Gastroesophageal sphincter (tissue), 4 donors: Measurements from ENCODE around the gene GLCCI1. TPM values are rescaled to one million over a fixed set of nuclear protein-coding genes. Genes with fewer than 3 reads are reported as not detected.

Source experiments
- ATAC-seq: fragments of 150-250 bp; one replicate; pipeline ENCODE4 v1.9.1; 2016; ENCODE audit warnings: mild to moderate bottlenecking, moderate library complexity
- H3K27ac ChIP-seq, 4 donors: fragments of 200-600 bp; sonication (generic) in 3 of 4; 1 replicate in 3 of 4; 2 replicates in 1 of 4; pipeline ENCODE4 v1.5.1; 2016 to 2019
- H3K27me3 ChIP-seq: fragments of 200-600 bp; sonication (generic); one replicate; pipeline ENCODE4 v1.5.1; 2019
- H3K36me3 ChIP-seq, 2 donors: fragments of 200-600 bp; sonication (generic); one replicate each; pipeline ENCODE4 v1.5.1; 2019; ENCODE audit warnings: control low read depth in 1 of 2
- H3K4me1 ChIP-seq, 3 donors: fragments of 200-600 bp; sonication (generic); 1 replicate in 2 of 3; 2 replicates in 1 of 3; pipeline ENCODE4 v1.5.1; 2016 to 2019; ENCODE audit warnings: control low read depth in 2 of 3
- H3K4me3 ChIP-seq, 2 donors: fragments of 200-600 bp; sonication (generic); one replicate each; pipeline ENCODE4 v1.5.1; 2019; ENCODE audit warnings: mild to moderate bottlenecking in 1 of 2, moderate library complexity in 1 of 2
- H3K9me3 ChIP-seq, 3 donors: fragments of 200-600 bp; sonication (generic); one replicate each; pipeline ENCODE4 v1.5.1; 2017 to 2019; ENCODE audit warnings: control low read depth in 2 of 3
- EP300 ChIP-seq: sonication (generic); formaldehyde crosslinking; IDR thresholded peaks from one replicate; pipeline ENCODE4 v1.6.1; 2017; ENCODE audit warnings: antibody characterized with exemption, mild to moderate bottlenecking
- POLR2A ChIP-seq, 2 donors: fragments of 450-650 bp; IDR thresholded peaks; one replicate each; pipeline ENCODE4 v1.6.1; 2017; ENCODE audit warnings: antibody characterized with exemption in 2 of 2, mild to moderate bottlenecking in 2 of 2, moderate library complexity in 1 of 2
- POLR2AphosphoS5 ChIP-seq: sonication (generic); formaldehyde crosslinking; IDR thresholded peaks from one replicate; pipeline ENCODE4 v1.6.1; 2017; ENCODE audit warnings: antibody characterized with exemption
- WGBS, 2 donors: methylation state at CpG; one replicate each; pipeline ENCODE4 v1.1.5; 2018; ENCODE audit warnings: low coverage in 1 of 2; 5-methylcytosine and 5-hydroxymethylcytosine counted together
- total RNA-seq, 4 donors: library from RNA; depleted of rRNA; stranded (reverse); fragments of >200 nt; gene quantifications; one replicate each; pipeline ENCODE4 v1.1.0, GENCODE V29; 2016
- TF ChIP-seq, protein P1 (sequence below), 4 experiments: fragments of 200-600 bp in 2 of 4; fragments of 450-650 bp in 2 of 4; sonication (generic) in 1 of 4; IDR thresholded peaks; one replicate each; pipeline ENCODE4 v1.5.1; 2017 to 2019; ENCODE audit warnings: antibody characterized with exemption in 4 of 4, mild to moderate bottlenecking in 2 of 4, moderate library complexity in 2 of 4

The GLCCI1 gene
- total RNA-seq, 4 donors from 2014 or later = 2.8 to 16.7 (median 5.2) TPM

- ATAC-seq = no peak
- Histone ChIP-seq H3K36me3 (no peaks in the 10 kb centered on the region), H3K27ac (no peak overlapping the region), H3K4me3 (no peak overlapping the region), H3K27me3 (no peaks in the 10 kb centered on the region), H3K9me3 (no peaks in the 10 kb centered on the region), H3K4me1 (no peaks in the 10 kb centered on the region)
- TF ChIP-seq POLR2A (IDR thresholded peaks at IDR 0.05) (no peak), POLR2AphosphoS5 (no peak), EP300 (no peak)
- TF ChIP-seq, protein P1, sequence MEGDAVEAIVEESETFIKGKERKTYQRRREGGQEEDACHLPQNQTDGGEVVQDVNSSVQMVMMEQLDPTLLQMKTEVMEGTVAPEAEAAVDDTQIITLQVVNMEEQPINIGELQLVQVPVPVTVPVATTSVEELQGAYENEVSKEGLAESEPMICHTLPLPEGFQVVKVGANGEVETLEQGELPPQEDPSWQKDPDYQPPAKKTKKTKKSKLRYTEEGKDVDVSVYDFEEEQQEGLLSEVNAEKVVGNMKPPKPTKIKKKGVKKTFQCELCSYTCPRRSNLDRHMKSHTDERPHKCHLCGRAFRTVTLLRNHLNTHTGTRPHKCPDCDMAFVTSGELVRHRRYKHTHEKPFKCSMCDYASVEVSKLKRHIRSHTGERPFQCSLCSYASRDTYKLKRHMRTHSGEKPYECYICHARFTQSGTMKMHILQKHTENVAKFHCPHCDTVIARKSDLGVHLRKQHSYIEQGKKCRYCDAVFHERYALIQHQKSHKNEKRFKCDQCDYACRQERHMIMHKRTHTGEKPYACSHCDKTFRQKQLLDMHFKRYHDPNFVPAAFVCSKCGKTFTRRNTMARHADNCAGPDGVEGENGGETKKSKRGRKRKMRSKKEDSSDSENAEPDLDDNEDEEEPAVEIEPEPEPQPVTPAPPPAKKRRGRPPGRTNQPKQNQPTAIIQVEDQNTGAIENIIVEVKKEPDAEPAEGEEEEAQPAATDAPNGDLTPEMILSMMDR (IDR thresholded peaks at IDR 0.05) = no peak
- 67 to 100% methylated on average over 1 to 2 of the region's 3 CpGs for WGBS, 2 donors
These were observed 147.2 kb downstream of the GLCCI1 start for GRCh38 chr7:8115547-8116402.

DNA sequence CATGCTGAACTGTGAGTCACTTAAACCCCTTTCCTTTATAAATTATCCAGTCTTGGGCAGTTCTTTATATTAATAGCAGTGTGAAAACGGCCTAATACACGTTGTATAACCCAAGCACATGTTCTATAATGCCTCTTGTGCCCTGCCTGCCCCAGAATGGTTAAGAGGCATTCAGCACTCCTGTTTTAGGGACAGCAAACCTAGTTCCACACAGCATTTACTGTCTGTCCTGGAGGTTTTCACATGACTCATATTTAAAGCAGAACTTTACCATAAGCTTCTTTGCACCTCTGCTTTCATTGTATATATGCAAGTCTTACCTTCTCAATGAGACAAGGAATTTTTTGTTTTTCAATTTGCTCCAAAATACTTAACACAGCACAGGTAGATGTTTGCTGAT is 148.6 kb downstream of the GLCCI1 start:
- no peaks in the 10 kb centered on the region for H3K27me3 ChIP-seq
- ATAC-seq = no peak
- no peaks in the 10 kb centered on the region for H3K4me1 ChIP-seq
- H3K36me3 ChIP-seq = no peaks in the 10 kb centered on the region
- TF ChIP-seq POLR2AphosphoS5 (no peak), POLR2A (IDR thresholded peaks at IDR 0.05) (no peak), EP300 (no peak)
- TF ChIP-seq, protein P1 (IDR thresholded peaks at IDR 0.05) = no peak
- no peak overlapping the region for H3K4me3 ChIP-seq
- no peak overlapping the region for H3K27ac ChIP-seq
- 100% methylated on average over 2 of the region's 2 CpGs; no CpG with 5 or more reads in 1 of the 2 donors for WGBS, 2 donors
- no peaks in the 10 kb centered on the region for H3K9me3 ChIP-seq

DNA sequence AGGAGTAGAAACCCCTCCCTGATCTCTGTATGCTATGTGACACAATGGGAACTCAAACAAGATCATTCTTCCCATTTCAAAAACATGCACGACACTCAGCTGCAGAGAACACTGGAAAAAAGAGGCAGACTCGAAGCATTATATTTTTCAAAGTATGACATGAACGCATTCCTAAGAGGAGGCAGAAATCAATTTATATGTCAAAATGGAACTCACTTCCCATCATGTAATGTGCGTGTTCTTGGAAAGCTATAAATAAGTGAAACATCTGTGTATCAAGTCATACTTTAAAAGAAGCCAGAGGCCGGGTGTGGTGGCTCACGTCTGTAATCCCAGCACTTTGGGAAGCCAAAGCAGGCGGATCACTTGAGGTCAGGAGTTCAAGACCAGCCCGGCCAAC is 150.7 kb downstream of the GLCCI1 start:
- H3K36me3 ChIP-seq = no peaks in the 10 kb centered on the region
- H3K27me3 ChIP-seq = no peaks in the 10 kb centered on the region
- no peaks in the 10 kb centered on the region for H3K4me1 ChIP-seq
- no peak overlapping the region for H3K4me3 ChIP-seq
- no peak for ATAC-seq
- WGBS, 2 donors = 49 to 57% methylated on average over 6 to 8 of the region's 8 CpGs
- H3K27ac ChIP-seq = no peak overlapping the region
- TF ChIP-seq POLR2A (IDR thresholded peaks at IDR 0.05) (no peak), POLR2AphosphoS5 (no peak)
- TF ChIP-seq, protein P1 (IDR thresholded peaks at IDR 0.05) = no peak
- no peaks in the 10 kb centered on the region for H3K9me3 ChIP-seq

DNA sequence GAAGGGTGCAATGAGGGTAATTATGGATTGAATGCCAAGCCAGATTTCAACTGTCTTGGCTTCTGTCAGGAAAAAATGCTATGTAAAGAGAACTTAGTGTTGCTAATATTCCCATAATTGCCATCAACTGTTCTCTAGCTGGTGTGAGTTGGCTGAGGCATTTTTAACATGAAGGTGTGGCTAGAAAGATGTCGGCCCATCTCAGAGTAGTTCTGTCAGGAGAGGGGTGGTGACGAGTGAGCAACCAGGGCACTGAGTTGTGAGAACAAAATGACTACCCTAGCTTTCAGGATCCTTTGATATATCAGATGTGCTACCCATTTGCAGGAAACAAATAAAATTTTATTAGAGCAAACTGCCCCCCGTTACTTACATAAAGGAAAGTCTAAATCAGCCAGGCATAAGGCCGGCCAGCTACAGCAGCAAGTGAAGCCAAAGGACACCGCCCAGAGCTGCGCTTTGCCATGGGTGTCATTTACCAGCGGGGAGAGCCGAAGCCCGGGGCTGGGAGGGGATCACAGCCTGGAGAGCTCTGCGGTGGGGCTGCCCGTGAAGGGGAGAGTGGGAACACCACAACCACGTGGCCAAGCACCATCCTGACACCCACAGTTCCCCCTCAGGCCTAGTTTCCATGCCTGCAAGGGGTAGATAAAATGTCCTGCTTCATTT is 151.9 kb downstream of the GLCCI1 start:
- no peak for ATAC-seq
- TF ChIP-seq EP300 = no peak
- no peak for TF ChIP-seq POLR2AphosphoS5
- TF ChIP-seq, protein P1 (IDR thresholded peaks at IDR 0.05) = no peak
- no peak for TF ChIP-seq POLR2A (IDR thresholded peaks at IDR 0.05)
- Histone ChIP-seq H3K4me3 (no peak overlapping the region), H3K9me3 (no peaks in the 10 kb centered on the region), H3K27ac (no peak overlapping the region), H3K36me3 (no peaks in the 10 kb centered on the region), H3K27me3 (no peaks in the 10 kb centered on the region), H3K4me1 (no peaks in the 10 kb centered on the region)
- WGBS, 2 donors = 82 to 85% methylated on average over 7 to 9 of the region's 12 CpGs

GRCh38 chr7:8121243-8121642 is 152.6 kb downstream of the GLCCI1 start:
- no peak for ATAC-seq
- H3K36me3 ChIP-seq = no peaks in the 10 kb centered on the region
- WGBS, 2 donors = 71 to 92% methylated on average over 2 to 3 of the region's 3 CpGs
- no peaks in the 10 kb centered on the region for H3K9me3 ChIP-seq
- H3K27ac ChIP-seq = no peak overlapping the region
- no peak overlapping the region for H3K4me3 ChIP-seq
- H3K27me3 ChIP-seq = no peaks in the 10 kb centered on the region
- TF ChIP-seq EP300 (no peak), POLR2A (IDR thresholded peaks at IDR 0.05) (no peak), POLR2AphosphoS5 (no peak)
- TF ChIP-seq, protein P1 (IDR thresholded peaks at IDR 0.05) = no peak
- no peaks in the 10 kb centered on the region for H3K4me1 ChIP-seq
